ENCODE measurements around the gene CTNNBIP1.
"Not testable (repeated sequence)": the region's sequence is repeated elsewhere in the genome, so short reads cannot be mapped to it uniquely, and the experiment has no call there.

Gene CTNNBIP1

DNA sequence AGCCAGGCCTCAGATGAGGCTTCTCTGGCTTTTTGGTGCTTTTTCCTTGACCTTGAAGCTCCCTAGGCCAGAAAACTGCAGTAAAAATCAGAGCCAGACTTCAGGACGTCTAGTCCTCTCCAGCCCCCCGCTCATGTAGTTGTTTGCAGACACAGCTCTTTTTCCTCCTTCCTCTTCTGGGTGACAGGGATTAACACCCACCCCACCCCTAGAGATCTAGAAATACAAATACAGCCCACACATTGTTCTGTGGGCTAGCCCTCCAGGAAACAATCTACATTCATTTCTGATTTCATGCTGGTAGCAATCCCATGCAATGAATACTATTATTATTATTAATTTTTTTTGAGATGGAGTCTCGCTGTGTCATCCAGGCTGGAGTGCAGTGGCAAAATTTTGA, 76.4 kb downstream of the CTNNBIP1 start:
- no peak for DNase-seq (ENCODE audit: low read depth, low spot score)

DNA sequence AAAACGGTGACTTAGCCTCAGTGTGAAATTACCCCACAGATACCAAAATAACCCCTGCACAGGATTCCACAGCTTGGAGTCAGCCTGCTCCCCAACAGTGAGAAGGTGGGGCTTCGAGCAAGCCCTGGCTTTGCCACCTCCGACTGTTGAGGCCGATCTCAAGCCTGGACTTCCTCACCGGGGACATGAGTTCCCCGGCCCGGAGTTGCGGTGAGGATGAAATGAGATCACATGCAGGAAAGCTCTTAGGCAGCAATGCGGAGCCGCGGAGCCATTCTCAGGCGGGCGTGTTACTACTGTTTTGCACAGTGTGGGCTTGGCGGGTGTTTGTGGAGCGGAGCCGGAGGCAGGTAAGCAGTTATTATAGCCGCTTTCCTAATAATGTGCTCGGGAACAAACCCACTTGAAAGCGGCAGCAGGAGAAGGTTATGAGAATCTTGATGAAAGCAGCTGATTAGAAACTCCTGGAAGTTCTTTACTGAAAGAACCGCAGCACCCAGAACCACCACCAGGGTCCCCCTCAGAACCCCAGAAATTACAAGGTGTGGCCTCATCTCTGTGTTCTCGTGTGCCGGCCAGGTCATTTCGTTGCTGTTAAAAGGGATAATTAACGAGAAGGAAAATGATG, 82.4 kb downstream of the CTNNBIP1 start:
- no peak for DNase-seq (ENCODE audit: low read depth, low spot score)

DNA sequence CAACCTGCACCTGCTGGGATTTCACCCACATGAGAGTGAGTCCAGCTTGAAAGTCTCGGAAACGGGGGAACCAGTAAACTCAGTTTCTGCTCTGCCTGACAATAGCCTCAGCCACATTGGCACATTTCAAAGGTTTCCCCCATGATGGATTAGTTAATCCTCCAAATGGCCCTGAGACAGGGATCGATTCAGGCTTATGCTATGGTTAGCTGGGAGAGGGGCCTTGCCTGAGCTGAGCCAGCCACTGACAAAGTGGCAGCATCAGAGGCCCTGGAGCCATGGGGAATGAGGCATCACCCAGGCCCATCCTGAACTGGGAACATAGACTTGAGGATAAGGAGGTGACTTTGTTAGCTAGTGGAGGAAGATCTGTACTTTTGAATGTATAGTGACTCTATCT, 83.5 kb downstream of the CTNNBIP1 start:
- no peak for DNase-seq (ENCODE audit: low read depth, low spot score)

DNA sequence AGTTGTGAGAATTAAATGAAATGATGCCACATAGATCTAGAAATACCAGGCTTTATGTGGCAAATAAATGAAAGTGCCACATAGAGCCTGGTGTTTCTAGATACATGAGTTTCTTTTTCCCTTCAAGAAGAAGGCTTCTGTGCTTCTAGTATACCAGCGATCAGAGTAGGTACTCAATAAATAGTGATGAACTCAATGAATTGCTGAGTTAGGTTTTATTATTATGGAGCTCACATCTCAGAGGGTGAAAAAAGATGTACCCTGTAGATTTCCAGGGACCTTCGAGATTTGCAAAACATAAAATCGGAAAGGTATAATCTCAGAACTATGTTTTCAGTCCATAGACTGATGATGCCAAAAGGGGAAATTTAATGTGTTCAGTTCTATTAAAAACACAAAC, 84.0 kb downstream of the CTNNBIP1 start:
- no peak for DNase-seq (ENCODE audit: low read depth, low spot score)

DNA sequence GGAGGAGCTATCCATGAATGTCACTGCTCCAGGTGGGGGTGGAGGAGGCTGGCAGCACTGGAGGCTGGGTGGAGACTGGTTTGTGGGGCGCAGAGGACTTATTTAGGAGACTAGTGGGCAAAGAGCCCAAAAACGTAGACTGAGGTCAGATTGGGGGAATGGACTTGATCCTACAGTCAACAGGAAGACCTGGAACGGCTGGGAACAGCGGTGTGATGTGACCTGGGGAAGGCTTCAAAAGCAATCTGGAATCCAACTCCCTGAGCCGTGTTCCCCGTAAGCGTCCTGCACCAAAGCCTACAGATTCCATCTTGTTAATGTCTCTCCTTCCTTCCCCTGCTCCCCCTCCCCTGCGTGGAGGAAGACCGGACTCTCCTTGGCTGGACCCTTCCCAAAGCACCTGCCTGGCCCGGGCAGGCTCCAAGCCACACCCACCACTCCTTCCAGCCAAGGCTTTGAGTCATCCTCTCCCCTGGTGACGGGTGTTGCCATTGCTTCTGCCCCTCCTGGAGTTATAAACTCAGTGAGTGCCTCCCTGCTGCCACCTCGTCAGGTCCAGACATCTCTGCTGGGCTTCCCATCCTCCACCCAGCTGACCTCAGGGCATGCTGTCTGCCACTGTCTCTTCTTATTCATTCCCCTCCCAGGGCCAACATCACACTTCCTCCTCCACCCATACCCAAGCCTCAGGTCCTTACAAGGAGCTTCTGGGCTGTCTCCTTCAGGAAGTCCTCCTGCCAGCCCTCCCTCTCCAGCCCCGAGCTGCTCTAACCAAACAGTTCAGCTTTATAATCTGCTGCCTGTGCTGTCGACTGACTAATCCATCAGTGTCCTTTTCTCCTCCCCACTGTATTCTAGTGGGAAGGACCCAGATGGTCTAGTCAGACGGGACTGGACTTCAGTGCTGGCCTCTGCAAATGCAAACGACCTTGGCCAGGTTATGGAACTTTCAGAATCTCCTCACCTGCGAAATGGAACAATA, 84.7 kb downstream of the CTNNBIP1 start:
- DNase-seq (ENCODE audit: low read depth, low spot score), result peak; percentile 94

DNA sequence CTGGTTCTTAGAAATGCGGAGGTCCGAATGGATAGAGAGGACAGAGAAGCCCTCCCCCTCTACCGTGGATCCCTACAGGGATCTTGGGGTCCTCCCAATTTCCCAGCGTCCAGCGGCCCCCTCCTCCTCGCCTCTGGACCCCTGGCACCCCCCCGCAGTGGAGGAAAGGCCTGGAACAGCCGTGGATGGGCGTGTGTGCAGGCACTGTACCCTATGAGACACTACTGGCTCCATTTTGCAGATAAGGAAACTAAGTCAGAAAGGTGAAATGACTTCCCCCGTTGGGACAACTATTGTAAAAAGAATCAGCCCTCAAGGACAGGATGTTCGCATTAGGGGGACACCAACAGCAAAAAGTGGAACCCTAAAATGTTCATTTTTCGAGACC, 85.4 kb downstream of the CTNNBIP1 start:
- no peak for DNase-seq (ENCODE audit: low read depth, low spot score)

DNA sequence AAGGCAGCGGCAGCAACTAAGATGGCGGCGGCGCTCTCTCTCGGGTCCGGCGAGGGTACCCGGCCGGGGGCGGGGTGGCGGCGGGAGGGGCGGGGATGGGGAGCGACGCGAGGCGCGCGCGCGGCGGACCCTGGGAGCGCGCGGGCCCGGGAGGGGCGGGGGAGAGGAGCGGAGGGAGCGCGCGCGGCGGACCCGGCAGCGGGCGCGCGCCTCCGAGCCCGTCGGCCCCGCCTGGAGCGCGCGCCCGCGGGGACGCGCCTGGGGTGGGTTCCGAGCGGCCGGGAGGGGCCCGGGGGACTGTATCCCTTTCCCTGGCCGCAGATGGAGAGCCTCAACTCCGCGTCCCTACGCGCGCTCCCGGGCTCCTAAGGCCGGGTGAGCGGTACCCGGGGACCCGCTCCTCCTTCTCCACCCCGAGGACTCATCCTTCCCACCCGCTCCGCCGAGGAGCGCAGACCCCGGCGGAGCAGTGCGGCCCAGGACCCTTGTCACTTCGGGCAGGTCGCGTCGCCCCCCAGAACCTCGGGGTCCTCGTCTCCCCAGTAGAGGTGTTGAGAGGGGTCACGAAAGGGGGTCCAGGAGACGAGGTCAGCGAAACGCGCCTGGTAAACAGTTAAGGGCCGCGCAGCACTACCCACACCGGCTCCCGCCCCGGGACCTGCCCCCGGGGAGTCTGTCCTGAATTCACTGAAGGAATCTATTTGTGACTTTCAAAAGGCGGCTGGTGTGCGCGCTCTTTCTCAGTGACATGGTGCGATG, 85.9 kb downstream of the CTNNBIP1 start, which contains the start of gene CLSTN1:
Gene CLSTN1, minus strand, starts transcription at position 23 of the 759 bp plus-strand sequence. CDS start 232 bp downstream, outside the sequence.
- DNase-seq (ENCODE audit: low read depth, low spot score), result peak; percentile 85

DNA sequence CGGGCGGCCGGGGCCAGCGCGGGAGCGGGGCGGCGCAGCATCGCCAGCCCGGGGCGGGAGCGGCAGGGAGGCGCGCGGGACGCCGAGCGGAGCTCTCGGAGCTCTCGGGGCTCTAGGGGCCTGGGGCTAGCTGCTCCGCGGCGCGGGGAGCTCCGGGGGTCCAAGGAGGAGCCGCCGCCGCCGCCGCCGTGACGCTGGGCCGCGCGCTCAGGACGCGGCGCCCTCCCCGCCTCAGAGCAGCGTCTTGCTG, 86.5 kb downstream of the CTNNBIP1 start:
- DNase-seq (ENCODE audit: low read depth, low spot score), result no peak

DNA sequence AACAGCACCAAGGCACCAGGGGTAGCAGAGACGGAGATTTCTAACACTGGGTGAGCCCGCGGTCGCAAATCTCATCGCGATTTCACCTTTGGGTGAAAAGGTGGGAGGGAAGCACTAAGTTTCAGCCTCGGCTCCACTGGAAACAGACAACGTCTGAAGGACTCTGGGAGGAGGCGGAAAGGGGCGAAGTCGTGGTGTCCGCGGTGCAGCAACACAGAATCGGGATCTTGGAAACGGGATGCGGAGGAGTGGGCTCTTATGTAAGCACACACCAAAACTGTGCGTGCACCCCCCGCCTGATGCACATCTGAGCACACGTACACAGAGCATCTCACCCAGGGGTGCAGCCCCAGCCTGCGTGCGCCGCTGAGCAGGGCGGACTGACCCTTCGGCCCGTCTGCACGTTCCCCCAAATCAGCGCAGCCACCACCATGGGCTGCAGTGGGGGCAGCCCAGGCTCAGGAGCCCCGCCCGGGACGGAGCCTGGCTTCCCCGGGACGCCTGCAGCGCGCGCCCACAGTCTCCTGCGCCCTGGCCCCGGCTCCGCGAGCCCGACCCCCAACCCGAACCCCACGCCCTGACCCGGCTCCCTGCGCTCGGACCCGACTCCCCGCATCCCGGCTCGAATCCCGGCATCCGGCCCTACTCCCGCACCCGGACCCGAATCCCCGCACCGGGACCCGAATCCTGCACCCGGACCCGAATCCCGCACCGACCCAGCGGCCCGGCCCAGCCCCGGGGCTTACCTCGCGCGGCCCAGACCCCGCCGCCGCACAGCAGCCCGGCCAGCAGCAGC, 87.0 kb downstream of the CTNNBIP1 start:
- DNase-seq (ENCODE audit: low read depth, low spot score), result no peak

DNA sequence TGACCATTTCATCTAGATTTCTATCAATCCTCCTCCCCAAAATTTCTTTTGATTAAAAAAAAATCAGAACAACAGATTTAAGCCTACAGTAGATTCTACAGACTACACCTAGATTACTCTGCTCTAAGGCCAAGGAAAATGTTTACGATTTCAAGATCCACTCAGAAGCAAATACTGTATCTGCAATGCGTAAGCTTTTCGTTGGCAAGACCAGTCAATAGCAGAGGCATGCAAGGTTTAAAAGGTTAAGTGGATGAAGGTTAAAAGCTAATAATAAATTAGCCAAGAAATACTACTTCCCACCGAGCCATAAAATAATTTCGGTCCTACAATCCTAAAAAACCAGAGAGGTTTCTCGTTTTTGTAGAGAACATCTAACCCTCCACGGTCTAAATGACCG, 87.6 kb downstream of the CTNNBIP1 start:
- DNase-seq (ENCODE audit: low read depth, low spot score), result no peak

DNA sequence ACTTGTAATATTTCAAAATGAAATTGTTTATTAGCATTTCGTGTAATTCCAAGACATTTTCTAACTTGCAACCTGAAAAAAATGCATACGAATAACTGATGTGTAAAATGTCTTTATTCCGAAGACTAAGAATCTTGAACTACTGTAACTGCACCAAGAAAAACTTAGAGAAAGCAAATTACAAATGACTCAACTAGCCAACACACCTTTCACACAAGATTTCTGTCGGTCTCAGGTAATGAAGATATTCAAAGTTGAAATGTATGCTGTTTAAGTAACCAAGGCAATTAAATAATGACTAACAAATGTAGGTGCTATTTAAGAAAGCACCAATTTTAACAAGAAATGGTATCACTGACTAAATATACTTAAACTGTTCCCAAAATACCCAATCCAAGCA, 88.4 kb downstream of the CTNNBIP1 start:
- no peak for DNase-seq (ENCODE audit: low read depth, low spot score)

DNA sequence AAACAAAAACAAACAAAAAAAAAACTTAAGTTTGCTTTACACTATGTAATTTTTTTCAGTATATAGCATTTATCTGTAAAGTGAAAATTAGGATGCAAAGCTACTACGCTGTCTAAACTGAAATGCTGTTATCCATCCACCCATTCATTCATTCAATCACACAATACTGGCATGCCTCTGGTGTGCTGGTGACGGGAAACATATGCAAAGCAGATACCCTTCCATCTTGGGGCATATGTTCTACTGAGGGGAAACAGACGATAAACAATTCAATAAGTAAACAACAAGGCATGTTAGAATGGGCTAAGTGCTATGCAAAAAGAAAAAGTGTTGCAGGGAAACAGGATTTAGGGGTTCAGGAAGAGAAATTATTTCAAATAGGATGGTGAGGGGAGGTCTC, 89.5 kb downstream of the CTNNBIP1 start:
- DNase-seq (ENCODE audit: low read depth, low spot score), result no peak

DNA sequence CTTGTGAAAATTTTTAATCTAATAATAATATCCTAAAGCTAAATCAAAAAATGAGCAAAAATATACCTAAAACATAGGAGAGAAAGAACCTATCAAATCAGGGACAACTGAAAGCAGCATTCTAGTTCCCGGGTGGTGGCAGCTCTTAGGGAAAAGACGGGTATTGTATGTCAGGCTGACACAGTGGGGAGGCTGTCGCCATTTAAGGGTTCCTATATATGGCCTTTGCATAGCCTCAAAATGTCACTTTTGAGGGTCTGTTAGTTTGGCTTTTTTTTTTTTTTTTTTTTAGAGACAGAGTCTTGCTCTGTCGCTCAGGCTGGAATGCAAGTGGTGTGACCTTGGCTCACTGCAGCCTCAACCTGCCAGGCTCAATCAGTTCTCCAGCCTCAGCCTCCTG, 92.3 kb downstream of the CTNNBIP1 start:
- DNase-seq (ENCODE audit: low read depth, low spot score), result no peak

DNA sequence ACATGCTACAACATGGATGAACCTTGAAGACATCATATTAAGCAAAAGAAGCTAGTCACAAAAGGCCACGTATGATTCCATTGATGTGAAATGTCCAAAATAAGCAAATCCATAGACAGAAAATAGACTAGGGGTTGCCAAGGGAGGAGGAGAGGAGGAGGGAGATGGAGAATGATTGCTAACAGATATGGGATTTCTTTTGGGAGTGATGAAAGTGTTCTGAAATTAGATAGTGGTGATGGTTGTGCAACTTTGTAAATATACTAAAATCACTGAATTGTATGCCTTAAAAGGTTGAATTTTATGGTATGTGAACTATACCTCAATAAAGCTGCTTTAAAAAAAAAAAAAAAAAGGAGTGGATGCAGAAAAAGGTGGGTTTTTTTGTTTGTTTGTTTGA, 93.9 kb downstream of the CTNNBIP1 start:
- DNase-seq (ENCODE audit: low read depth, low spot score), result no peak

DNA sequence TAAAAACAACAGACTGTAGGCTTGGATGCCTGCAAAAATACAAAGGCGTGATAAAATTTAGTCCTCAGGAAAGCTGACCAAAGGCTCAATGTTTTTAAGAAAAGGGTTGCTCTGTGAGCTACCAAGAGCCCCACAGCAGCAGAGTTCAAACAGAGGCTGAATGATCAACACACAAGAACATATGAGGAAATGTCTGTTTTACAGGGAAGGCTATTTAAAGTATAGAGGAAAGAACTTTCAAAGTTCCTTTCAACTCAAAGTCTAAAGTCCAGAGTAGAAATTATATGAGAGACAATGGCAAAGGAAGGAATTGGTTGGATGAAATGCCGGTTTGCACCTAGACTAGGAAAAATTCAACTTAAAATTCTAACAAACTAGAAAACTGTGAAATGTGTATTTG, 94.9 kb downstream of the CTNNBIP1 start:
- no peak for DNase-seq (ENCODE audit: low read depth, low spot score)

DNA sequence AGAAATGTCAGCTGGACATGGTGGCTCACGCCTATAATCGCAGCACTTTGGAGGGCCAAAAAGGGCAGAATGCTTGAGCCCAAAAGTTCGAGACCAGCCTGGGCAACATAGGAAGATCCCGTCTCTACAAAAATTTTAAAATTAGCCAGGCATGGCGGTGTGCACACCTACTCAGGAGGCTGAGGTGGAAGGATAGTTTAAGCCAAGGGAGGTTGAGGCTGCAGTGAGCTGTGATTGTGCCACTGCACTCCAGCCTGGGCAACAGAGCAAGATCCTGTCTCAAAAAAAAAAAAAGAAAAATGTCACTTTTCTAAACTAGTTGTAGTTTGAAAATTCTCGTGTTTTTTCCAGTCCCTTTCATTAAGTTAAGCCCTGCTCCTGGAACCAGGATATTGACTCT, 95.5 kb downstream of the CTNNBIP1 start:
- DNase-seq (ENCODE audit: low read depth, low spot score), result no peak

DNA sequence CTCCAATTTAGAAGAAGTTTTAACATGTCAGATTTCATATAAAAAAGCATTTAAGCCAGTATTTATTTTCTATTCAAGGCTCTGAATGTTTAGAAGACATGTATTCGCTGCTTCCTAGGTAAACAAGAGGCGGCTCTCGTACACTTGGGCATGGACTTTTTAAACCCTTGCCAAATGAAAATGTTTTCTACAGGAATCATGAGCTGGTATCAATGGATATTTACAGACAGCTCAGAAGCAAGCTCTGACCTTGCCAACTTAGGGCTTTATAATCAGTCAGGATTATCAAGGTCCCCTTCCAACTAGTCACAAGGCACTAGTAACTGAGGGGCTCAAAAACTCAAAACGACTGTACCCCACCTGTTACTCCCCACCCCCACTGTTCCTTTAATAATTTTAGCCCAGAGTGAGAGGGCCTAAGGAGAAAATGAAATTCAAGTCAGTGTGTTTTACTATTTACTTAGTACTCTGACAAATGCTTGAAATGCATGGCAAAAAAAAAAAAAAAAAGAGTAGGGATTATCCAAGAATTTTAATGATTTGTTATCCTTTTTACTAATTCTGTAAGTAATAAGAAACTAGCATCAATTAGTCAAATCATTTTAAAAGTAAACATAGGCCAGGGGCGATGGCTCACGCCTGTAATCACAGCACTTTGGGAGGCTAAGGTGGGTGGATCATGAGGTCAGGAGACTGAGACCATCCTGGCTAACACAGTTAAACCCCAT, 98.7 kb downstream of the CTNNBIP1 start:
- no peak for DNase-seq (ENCODE audit: low read depth, low spot score)

DNA sequence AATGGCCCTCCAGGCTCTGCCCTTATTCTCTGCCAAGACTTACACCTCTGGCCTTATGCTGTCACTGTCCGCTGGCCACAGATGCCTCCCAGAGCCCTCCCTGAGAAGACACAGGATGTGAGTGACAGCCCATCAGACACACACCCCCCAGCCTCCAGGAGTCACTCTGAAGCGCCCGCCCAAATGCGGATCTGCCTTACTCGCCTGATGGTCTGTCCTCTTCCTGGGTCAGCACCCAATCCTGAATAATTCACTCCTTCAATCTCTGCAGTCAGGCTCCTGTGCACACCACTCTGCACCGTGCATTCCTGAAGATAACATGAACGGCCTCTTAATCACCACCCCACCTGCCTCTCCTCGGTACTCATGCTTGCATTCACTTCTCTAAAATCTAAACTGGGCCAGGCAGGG, 101.0 kb downstream of the CTNNBIP1 start:
- DNase-seq (ENCODE audit: low read depth, low spot score), result peak; percentile 80

DNA sequence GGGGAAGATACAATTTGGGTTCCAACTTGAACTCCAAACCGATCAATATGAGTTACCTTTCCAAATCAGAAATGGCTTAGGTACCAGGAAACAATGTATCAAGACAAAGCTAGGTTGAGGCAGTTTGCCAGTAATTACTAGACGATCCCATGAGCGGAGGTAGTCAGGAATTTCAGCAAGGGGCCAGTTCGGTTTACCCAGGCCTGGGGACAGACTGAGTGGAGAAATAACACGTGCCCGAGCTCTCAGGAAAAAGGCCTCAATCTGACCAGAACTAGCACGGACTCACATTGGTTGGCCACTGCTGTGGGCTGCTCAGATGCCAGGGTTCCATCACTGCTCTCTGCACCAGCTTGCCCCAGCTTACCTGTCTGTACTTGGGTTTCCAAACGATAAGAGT, 101.6 kb downstream of the CTNNBIP1 start:
- DNase-seq (ENCODE audit: low read depth, low spot score), result no peak

DNA sequence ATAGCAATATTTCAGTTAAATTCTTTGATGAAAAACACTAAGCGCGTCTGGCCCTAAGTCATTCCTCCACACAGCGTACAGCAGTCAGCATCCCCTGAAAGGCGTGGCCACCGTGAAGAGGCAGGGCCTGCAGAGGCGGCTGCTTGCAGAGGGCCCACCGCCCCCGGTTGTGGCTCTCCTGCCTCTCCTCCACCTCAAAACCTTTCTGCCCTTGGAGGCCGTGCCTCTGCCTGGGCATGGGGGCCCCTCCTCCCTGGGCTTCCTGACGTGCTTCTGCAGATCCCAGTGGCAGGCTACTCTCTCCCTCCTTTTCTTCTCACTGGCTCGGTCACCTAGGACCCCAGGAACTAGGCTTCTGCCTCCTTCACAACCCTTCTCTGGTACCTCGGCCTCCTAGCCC, 102.5 kb downstream of the CTNNBIP1 start:
- DNase-seq (ENCODE audit: low read depth, low spot score), result no peak

DNA sequence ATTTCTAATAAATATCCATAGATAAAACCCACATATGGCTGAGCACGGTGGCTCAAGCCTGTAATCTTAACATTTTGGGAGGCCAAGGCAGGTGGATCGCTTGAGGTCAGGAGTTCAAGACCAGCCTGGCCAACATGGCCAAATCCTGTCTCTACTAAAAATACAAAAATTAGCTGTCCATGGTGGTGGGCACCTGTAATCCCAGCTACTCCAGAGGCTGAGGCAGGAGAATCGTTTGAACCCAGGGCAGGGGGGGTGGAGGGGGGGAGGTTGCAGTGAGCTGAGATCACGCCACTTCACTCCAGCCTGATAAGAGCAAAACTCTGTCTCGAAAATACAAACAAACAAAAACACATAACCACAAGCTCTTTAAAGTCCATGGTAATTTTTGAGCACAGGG, 104.1 kb downstream of the CTNNBIP1 start:
- not testable (repeated sequence) for DNase-seq (ENCODE audit: low read depth, low spot score)
